Epithelial cell of esophagus (primary cell): ENCODE results near the gene PTBP1.

ENCODE experiments used
- DNase-seq: peaks from one replicate; pipeline ENCODE4 v3.0.0; 2010; ENCODE audit warnings: low read depth
- H3K4me3 ChIP-seq: 2 replicates; pipeline ENCODE4 v1.5.1; 2011; ENCODE audit warnings: mild to moderate bottlenecking, low read length, control low read depth
- TF ChIP-seq, protein P1 (sequence below): IDR thresholded peaks from 2 replicates; pipeline ENCODE4 v1.5.1; 2011; ENCODE audit warnings: low read depth, mild to moderate bottlenecking, low read length, control low read depth, inconsistent platforms; ENCODE audit not compliant: insufficient read depth; ENCODE audit errors: missing control alignments

The PTBP1 gene

DNA sequence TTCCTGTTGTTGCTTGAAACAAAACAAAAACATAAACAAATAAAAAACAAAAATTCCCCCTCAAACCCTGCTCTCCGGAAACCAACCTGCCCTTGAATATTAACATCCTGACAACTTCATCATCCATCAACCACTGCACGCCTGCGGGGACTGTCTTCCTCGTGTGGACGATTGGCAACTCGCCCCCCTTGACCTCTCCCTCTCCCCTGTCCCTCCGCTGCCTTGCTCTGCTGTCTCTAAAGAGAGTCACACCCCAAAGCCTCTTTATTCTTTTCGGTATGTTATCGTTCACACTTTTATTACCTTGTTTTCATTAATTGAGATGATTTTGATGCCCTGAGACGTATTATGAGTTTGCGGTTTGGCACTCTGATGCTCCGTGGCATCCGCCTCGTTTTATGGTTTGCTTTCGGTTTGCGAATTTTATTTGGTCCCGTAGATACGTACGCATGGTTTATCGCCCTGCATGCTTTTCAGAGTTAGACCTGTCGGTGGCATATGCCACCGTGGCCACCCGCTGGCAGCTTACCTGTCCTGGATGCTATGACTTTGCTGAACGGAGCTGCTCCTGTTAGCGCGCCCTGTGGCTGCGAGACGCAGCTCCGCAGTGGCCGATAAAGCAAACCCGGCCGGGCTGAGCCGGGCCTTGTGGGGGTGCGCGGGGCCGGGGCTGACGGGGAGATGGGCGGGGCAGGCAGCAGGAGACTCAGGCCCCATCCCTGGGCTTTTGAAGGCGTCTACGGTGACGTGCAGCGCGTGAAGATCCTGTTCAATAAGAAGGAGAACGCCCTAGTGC is 10.6 kb downstream of the PTBP1 start:
- no peak for DNase-seq
- TF ChIP-seq, protein P1, sequence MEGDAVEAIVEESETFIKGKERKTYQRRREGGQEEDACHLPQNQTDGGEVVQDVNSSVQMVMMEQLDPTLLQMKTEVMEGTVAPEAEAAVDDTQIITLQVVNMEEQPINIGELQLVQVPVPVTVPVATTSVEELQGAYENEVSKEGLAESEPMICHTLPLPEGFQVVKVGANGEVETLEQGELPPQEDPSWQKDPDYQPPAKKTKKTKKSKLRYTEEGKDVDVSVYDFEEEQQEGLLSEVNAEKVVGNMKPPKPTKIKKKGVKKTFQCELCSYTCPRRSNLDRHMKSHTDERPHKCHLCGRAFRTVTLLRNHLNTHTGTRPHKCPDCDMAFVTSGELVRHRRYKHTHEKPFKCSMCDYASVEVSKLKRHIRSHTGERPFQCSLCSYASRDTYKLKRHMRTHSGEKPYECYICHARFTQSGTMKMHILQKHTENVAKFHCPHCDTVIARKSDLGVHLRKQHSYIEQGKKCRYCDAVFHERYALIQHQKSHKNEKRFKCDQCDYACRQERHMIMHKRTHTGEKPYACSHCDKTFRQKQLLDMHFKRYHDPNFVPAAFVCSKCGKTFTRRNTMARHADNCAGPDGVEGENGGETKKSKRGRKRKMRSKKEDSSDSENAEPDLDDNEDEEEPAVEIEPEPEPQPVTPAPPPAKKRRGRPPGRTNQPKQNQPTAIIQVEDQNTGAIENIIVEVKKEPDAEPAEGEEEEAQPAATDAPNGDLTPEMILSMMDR, result no peak
- no peak overlapping the region for H3K4me3 ChIP-seq

DNA sequence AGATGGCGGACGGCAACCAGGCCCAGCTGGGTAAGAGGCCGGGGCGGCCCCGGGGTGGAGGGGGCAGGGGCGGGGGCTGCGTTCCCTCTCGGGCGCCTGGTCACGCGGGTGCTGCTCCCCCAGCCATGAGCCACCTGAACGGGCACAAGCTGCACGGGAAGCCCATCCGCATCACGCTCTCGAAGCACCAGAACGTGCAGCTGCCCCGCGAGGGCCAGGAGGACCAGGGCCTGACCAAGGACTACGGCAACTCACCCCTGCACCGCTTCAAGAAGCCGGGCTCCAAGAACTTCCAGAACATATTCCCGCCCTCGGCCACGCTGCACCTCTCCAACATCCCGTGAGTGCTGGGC is 11.1 kb downstream of the PTBP1 start:
- no peak for DNase-seq
- no peak overlapping the region for H3K4me3 ChIP-seq
- TF ChIP-seq, protein P1, result no peak

DNA sequence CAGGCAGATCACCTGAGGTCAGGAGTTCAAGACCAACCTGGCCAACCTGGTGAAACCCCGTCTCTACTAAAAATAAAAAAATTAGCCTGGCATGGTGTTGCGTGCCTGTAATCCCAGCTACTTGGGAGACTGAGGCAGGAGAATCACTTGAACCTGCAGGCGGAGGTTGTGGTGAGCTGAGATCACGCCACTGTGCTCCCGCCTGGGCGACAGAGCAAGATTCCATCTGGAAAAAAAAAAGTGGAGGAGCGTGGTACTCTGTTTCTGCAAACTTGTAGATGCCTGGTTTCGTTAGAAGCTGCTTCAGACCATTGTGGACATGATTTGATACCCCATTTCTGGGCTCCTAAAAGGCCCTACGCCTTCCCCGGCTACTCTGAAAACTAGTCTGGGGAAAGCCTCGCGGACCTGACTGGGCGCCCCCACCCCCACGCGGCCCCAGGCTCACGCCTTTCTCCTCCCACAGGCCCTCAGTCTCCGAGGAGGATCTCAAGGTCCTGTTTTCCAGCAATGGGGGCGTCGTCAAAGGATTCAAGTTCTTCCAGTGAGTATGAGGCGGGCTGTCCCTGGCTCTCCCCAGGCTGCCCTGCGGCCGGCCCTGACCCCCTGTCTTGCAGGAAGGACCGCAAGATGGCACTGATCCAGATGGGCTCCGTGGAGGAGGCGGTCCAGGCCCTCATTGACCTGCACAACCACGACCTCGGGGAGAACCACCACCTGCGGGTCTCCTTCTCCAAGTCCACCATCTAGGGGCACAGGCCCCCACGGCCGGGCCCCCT is 13.0 kb downstream of the PTBP1 start:
- no peak overlapping the region for H3K4me3 ChIP-seq
- no peak for DNase-seq
- TF ChIP-seq, protein P1, result no peak

DNA sequence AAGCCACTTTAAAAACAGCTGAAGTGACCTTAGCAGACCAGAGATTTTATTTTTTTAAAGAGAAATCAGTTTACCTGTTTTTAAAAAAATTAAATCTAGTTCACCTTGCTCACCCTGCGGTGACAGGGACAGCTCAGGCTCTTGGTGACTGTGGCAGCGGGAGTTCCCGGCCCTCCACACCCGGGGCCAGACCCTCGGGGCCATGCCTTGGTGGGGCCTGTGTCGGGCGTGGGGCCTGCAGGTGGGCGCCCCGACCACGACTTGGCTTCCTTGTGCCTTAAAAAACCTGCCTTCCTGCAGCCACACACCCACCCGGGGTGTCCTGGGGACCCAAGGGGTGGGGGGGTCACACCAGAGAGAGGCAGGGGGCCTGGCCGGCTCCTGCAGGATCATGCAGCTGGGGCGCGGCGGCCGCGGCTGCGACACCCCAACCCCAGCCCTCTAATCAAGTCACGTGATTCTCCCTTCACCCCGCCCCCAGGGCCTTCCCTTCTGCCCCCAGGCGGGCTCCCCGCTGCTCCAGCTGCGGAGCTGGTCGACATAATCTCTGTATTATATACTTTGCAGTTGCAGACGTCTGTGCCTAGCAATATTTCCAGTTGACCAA is 13.7 kb downstream of the PTBP1 start:
- TF ChIP-seq, protein P1, result no peak
- no peak overlapping the region for H3K4me3 ChIP-seq
- no peak for DNase-seq

DNA sequence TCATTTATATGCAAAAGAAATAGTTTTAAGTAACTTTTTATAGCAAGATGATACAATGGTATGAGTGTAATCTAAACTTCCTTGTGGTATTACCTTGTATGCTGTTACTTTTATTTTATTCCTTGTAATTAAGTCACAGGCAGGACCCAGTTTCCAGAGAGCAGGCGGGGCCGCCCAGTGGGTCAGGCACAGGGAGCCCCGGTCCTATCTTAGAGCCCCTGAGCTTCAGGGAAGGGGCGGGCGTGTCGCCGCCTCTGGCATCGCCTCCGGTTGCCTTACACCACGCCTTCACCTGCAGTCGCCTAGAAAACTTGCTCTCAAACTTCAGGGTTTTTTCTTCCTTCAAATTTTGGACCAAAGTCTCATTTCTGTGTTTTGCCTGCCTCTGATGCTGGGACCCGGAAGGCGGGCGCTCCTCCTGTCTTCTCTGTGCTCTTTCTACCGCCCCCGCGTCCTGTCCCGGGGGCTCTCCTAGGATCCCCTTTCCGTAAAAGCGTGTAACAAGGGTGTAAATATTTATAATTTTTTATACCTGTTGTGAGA is 14.3 kb downstream of the PTBP1 start:
- TF ChIP-seq, protein P1, result no peak
- H3K4me3 ChIP-seq, result no peak overlapping the region
- no peak for DNase-seq

DNA sequence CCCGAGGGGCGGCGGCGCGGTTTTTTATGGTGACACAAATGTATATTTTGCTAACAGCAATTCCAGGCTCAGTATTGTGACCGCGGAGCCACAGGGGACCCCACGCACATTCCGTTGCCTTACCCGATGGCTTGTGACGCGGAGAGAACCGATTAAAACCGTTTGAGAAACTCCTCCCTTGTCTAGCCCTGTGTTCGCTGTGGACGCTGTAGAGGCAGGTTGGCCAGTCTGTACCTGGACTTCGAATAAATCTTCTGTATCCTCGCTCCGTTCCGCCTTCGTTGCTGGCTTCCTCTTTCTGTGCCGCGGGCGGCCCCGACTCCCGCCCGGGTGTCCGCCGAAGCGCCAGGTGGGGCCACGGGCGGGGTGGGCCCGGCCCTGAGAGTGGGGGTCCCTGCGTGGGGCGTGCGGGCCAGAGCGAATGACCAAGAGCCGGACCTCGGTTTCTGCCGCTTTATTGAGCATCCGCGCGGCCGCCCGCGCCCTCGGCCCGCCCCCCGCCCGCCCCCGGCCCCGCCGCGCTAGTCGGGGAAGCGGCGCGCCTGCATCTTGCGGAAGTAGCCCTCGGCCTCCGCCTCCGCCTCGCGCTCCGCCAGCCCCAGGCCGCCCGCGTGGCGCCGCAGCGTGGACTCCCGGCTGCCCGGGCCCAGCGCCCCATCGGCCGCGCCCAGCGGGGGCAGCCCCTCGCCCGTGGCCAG is 14.9 kb downstream of the PTBP1 start:
- no peak for DNase-seq
- H3K4me3 ChIP-seq, result no peak overlapping the region
- TF ChIP-seq, protein P1, result no peak
